ENCODE data around the gene FAM124B.

GRCh38 chr2:224392545-224392944 lies 9.4 kb downstream of the FAM124B start:
- TF ChIP-seq CTCF (IDR thresholded peaks at IDR 0.05) (no peak), POLR2A (IDR thresholded peaks at IDR 0.05) (no peak)

Measured in testis (tissue), 2 donors.